HG03378 (cell line): Measurements from ENCODE around the gene ANKRD13B.

Source experiments
- ATAC-seq: cut with Tn5 transposase; IDR thresholded peaks from one replicate; pipeline ENCODE4 v1.9.1; 2021; ENCODE audit warnings: mild to moderate bottlenecking, moderate library complexity; ENCODE audit not compliant: unreplicated experiment

Gene ANKRD13B

GRCh38 chr17:29593591-29594518 lies 923 bp downstream of the ANKRD13B start:
- no peak for ATAC-seq

- no peak for ATAC-seq
These were observed 1.7 kb downstream of the ANKRD13B start for GRCh38 chr17:29594519-29595090.

- no peak for ATAC-seq
These were observed 2.4 kb downstream of the ANKRD13B start for GRCh38 chr17:29595107-29595942.

GRCh38 chr17:29595943-29596774 lies 3.2 kb downstream of the ANKRD13B start:
- ATAC-seq = no peak

- no peak for ATAC-seq
These were observed 3.9 kb downstream of the ANKRD13B start for GRCh38 chr17:29596811-29597210.

- ATAC-seq = no peak
These were observed 4.6 kb downstream of the ANKRD13B start for GRCh38 chr17:29597361-29598172.

GRCh38 chr17:29603109-29603674 lies 10.3 kb downstream of the ANKRD13B start:
- no peak for ATAC-seq

- ATAC-seq = no peak
These were observed 14.7 kb downstream of the ANKRD13B start for GRCh38 chr17:29607557-29608195.

GRCh38 chr17:29608986-29609385 lies 16.1 kb downstream of the ANKRD13B start:
- no peak for ATAC-seq

GRCh38 chr17:29610395-29610794 lies 17.5 kb downstream of the ANKRD13B start:
- no peak for ATAC-seq

GRCh38 chr17:29611351-29612093 lies 18.6 kb downstream of the ANKRD13B start:
- ATAC-seq = no peak

GRCh38 chr17:29612094-29612403 lies 19.1 kb downstream of the ANKRD13B start:
- no peak for ATAC-seq

- no peak for ATAC-seq
These were observed 19.7 kb downstream of the ANKRD13B start for GRCh38 chr17:29612404-29613280.

GRCh38 chr17:29613352-29613837 lies 20.5 kb downstream of the ANKRD13B start:
- no peak for ATAC-seq

- ATAC-seq = no peak
These were observed 20.9 kb downstream of the ANKRD13B start for GRCh38 chr17:29613856-29614255.

- no peak for ATAC-seq
These were observed 21.6 kb downstream of the ANKRD13B start for GRCh38 chr17:29614349-29615047.

- ATAC-seq = no peak
These were observed 22.1 kb downstream of the ANKRD13B start for GRCh38 chr17:29615048-29615385.
